GM19324 (cell line): ENCODE measurements around the gene IMMT.
"Not testable (repeated sequence)": the region's sequence is repeated elsewhere in the genome, so short reads cannot be mapped to it uniquely, and the experiment has no call there.

Experiments
- ATAC-seq: cut with Tn5 transposase; IDR thresholded peaks from one replicate; pipeline ENCODE4 v1.9.1; 2021; ENCODE audit warnings: mild to moderate bottlenecking, moderate library complexity; ENCODE audit not compliant: unreplicated experiment, low FRiP score

The IMMT gene

DNA sequence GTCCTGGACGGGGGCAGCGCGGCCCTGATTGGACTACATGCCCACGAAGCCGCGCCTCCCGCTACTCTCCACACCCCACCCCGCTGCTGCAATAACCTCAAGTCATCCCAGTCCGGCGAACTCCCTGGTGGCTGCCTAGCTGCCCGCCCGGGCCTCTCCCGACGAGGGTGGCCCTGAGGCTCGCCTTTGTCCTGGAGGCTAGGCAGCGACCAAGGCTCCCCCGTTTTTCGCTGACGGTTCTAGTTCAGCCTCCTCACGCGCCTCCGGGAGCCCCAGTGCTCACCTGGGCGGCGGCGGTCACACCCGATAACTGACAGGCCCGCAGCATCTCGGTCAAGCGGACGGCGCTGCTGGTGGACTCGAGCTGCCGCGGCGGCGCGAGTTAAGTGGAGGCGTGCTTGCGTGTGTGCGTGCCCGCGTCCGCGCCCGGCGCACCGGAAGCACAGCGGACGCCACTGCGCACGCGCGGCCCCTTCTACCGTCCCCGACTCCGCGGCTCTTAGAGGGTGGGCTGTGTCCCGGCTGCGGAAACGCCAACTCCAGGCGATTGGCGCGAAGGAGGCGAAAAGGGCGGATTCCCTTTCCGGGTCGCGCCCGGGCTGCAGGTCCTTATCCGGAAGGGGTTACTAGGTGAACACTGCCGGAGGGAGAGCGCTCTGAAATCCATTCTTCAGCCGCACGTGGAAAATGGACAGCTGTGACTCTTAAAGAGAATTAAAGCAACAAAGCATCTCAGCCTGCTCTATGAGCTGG is at the start of gene IMMT:
IMMT (minus strand) TSS at position 408 of the 753 bp plus-strand sequence; CDS start at position 328, 80 bp downstream.
- peak; percentile 88 for ATAC-seq

DNA sequence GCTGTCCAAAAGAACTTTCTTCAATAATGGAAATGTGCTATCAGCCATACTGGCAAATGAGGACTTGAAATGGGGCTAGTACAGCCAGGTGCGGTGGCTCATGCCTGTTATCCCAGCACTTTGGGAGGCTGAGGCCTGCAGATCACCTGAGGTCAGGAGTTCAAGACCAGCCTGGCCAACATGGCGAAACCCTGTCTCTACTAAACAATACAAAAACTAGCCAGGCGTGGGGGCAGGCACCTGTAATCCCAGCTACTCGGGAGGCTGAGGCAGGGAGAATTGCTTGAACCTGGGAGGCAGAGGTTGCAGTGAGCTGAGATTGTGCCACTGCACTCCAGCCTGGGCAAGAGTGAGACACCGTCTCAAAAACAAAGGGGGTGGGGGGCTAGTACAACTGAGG is 49.5 kb upstream of the IMMT start:
- ATAC-seq, result not testable (repeated sequence)

DNA sequence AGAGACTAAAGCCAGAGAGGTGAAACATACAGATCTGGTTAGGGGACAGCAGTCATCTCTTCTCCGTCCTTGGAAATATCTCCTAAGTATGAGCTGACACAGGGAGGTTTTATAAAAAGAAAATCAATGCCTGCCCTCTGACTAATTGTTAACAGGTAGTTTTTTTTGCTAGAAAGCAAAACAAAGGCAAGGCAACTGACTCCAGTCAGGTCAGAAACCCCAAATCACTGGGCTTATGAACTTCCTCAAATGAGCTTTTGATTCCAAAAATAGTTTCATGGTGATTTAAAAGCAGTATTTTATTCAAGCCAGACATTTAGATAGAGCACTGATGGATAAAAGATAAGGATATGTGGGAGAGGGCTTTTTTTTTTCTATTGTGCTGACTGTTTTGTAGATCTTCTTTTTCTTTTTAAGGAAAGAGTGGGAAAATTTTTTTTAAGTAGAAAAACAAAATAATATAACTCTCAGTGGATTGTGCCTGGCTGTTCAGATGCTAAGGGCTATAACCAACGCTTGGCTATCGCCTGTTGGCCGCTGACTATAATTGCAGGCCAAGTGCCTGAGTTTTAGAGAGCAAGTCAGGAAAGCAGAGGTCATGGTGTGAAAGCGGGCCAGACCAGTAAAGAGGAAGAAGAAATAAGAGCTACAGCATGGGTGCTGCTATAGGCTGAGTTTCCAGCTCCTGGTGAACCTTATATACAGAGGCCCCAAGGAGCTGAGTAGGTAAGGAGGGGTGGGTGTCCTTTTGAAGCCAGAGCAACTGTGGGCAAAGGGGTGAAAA is 48.9 kb upstream of the IMMT start:
- ATAC-seq, result no peak

DNA sequence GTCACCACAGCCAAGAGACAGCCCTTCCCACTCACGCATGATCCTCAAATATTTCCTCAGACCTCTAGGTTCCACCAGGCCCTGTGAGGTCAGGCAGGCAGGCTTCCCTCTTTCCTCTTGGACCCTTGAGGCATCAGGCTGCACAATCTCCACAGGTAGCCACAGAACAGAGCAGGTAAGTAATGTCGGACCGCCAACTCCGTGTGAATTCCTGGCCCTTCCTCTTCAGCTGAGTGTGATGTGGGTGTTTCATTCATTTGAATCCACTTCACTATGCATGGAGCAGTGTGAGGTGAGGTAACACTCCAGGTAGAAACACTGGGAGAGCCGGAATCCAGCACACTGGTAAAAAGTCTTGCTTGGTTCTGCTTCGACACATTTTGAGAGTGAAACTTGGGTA is 48.0 kb upstream of the IMMT start:
- ATAC-seq, result no peak

- no peak for ATAC-seq
Observed at GRCh38 chr2:86241611-86242010, 46.3 kb upstream of the IMMT start.

DNA sequence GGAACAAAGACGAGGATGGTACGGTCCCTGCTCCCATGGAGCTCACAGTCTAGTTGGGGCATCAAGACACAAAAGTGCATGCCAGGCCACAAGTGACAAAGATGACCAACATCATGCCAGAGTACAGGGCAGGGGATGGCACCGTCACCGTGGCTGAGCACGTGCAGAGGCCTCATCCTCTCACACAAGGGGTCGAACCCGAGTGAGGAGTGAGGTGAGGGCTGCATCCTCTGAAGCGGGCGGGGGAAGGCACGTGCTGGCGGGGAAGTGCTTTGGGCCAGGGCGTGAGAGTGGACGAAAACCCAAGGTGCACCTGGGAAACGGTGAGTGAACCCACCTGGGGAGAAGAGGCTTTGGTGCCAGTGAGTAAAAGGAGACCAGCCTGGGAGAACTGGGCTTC is 45.0 kb upstream of the IMMT start:
- ATAC-seq, result no peak

DNA sequence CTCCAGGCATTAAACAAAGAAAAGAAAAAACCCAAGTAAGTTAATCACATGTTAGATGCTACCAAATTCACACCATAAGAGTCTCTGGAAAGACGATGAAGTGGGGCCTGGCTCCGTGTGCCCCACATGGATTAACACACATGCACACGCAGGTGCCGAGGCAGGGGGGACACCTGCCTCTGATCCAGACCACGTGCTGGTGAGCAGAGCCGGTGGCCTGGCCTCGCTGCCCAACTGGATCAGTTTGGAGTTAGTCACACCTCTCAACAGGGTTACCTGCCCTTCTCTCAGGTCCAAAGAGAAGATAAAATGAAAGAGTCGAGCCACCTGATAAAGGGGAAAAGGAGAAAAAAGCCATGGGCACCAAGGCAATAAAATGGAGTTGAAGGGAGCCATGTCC is 44.5 kb upstream of the IMMT start:
- ATAC-seq, result no peak

DNA sequence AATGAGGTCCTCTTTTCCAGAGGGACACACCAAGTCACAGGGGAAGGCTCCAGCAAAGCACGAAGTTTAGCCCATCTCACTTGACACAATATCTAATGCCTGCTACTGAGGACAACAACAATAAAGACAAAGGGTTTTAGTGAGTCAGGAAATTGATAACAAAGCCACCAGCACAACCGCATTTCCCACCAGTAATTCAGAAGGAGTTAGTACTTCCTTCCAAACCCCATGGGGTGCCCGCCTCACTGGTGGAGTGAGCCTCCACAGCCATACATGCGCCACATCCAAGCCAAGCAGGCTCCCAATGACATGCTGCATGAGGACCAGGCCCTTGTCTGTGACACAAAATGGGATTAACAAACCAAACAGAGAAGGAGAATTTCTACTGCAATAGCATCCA is 44.1 kb upstream of the IMMT start:
- ATAC-seq, result no peak

- ATAC-seq, result no peak
Observed at GRCh38 chr2:86238354-86238753, 43.1 kb upstream of the IMMT start.

DNA sequence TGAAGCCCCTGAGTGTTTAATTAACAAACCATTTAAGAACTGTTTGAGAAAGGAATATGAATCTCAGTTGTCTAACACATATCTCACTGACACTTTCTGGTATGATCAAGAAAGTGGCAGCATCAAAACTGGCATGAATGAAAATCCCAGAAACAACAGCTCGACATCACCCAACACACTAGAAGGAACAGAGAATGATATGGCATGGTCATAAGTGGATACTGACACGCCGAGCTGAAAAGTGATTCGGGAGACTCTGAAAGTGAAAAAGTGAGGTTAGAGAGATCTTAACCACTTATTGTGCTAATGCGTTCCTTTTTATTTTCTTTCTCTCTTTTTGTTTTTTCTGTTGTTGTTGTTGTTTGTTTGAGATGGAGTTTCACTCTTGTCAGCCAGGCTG is 41.9 kb upstream of the IMMT start:
- no peak for ATAC-seq

- no peak for ATAC-seq
Observed at GRCh38 chr2:86235196-86235980, 40.1 kb upstream of the IMMT start.

- no peak for ATAC-seq
Observed at GRCh38 chr2:86234563-86235131, 39.4 kb upstream of the IMMT start.

DNA sequence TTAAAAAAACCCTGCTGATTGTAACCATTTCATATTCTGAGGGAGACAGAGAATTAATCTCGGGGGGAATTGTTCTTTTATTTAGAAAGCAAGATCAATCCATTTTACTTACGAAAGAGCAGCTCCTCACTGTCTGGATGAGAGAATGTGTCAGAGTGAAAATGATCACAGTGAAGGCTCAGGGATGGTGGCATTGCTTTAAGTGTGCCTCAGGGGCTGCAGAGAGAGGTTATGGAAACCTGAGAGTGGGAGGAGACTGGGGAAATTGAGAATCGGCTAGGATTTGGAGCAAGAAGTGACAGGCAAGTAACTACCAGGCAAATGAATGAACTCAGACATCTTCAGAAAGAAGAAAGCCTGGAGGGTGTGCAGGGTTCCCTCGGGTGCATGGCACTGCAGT is 38.2 kb upstream of the IMMT start:
- ATAC-seq, result no peak

GRCh38 chr2:86232910-86233309 is 37.6 kb upstream of the IMMT start:
- no peak for ATAC-seq

DNA sequence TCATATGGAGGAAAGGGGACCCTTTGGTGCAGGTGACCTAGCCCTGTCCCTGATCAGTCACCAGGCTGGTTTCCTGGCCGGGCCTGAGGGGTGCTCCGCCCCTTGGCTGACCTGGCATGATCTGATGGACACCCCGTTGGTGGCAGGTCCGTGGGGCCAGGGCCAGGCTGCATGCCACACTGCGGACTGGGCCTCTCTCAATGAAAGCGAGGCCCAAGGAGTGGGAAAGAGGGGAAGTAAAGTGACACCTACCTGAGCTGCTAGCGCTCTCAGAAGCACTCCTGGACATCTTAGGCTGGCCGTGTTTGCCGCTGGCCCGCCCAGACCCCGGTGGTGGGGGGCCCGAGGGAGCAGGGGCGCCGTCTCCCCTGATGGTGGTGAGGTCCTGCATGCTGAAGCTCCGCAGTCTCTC is 37.1 kb upstream of the IMMT start:
- no peak for ATAC-seq

- ATAC-seq, result no peak
Observed at GRCh38 chr2:86231680-86232372, 36.6 kb upstream of the IMMT start.

GRCh38 chr2:86230961-86231360 is 35.7 kb upstream of the IMMT start:
- ATAC-seq, result no peak

DNA sequence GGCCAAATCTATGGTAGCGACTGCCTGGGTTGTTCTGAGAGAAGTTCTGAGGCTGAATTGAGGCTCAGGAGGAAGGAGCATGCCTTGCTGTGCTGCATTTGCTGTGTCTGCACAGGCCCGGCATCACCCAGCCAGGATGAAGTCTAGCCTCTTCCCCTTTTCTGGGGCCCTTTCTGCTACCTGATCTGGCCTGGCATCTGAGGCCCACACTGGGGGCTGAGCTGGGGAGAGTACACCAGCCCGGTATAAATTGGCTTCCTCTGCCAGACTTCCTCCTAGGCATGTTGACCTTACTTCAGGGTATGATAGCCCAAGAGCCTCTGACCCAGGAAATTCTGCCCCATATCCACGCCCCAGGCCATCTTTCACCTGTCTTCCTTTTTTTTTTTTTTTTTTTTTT is 34.0 kb upstream of the IMMT start:
- ATAC-seq, result no peak

DNA sequence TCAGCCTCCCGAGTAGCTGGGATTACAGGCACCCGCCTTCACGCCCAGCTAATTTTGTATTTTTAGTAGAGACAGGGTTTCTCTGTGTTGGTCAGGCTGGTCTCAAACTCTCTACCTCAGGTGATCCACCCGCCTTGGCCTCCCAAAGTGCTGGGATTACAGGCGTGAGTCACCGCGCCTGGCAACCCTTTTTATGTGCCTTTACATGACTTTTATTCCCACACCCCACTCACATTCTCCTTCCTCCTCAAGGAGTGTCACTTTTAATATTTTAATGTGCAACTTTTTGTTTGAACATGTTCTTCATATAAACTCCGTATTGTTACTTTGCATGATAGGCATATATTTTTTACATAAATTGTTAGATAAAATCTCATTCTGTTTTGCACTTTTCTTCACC is 33.3 kb upstream of the IMMT start:
- not testable (repeated sequence) for ATAC-seq

DNA sequence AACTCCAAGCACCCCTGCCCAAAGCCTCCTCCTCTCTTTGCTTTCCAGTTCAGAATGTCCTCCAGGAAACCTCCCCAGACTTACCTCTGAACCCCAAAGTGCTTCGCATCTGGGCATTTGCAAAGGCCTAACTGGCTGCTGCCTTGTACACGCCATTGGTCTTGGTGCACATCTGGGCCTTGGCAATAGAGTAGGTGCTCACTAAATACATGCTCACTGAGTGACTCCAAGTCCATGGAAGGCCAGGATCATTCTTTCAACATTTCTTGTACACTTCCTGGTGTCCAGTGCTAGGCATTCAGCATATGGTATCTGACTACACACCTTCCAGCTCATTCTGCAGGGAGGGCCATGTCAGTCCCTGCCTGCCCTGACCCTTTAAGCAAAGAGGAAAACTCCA is 32.4 kb upstream of the IMMT start:
- no peak for ATAC-seq
